ENCODE measurements around the gene CALML5.
A peak's percentile ranks its signal among the peaks of the same experiment; 100 is the strongest.

The CALML5 gene

DNA sequence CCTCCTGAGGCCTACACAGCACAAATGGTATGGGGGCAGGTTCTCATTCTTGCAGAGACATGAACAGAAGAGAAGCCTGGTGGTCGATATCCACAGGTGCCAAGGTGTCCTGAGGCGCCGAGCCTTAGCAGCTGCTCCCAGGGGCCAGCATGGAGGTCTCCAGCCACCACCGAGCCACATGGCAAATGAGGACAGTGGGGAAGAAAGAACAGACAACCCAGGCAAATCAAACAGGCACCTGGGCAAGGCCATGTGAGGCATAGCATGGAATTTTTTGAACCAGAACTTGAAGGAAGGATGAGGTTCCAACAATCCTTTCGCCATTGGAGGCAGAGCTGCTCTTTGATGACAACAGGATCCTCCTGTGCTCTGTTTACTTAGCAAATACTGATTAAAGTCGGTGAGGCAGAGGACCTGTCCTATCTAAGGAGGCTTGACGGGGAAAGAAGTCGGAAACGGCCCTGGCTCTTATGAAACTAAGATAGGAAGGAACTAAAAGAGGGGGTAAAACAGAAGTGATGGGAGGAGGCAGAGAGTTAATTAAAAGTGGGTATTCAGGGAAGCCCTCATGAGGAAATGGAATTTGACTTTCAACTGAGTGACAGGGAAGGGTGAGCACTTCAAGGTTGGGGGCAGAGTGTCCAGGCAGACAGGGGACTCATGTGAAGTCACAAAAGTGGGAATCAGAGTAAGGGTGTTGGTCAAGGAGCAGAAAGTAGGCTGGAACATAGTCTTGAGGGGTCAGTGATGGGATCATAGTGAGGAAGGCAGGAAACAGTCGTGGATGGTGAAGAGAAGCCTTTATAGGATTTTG, 16.8 kb upstream of the CALML5 start:
- DNase-seq (ENCODE audit: low read depth) = no peak

DNA sequence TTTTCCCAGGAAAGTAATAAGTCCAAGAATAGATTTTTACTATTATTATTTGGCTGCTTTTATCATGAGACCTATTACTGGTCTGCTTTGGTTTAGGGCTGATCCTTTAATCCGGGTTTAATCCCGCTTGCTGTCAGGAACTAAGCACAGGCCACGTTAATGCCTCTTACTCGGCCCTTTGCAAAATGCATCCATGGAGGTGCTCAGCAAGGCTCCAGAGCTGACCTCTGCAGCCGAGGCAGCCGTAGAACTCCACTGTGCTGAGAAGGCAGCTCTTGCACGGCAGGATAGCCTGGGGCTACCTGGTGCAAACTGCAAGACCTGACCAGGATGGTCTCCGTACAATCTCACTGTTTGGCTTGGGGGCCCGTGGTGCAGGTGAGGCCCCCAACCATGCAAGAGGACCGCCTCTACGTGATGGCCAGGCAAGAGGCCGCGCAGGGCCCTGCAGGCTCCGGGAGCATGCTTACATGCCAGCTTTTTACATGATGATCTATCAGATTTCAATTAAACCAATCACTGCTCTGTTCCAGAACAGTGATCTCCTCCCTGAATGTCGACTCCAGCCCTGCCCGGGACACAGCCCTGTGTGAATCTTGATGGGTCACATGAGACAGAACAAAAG, 15.0 kb upstream of the CALML5 start:
- DNase-seq (ENCODE audit: low read depth) = no peak

DNA sequence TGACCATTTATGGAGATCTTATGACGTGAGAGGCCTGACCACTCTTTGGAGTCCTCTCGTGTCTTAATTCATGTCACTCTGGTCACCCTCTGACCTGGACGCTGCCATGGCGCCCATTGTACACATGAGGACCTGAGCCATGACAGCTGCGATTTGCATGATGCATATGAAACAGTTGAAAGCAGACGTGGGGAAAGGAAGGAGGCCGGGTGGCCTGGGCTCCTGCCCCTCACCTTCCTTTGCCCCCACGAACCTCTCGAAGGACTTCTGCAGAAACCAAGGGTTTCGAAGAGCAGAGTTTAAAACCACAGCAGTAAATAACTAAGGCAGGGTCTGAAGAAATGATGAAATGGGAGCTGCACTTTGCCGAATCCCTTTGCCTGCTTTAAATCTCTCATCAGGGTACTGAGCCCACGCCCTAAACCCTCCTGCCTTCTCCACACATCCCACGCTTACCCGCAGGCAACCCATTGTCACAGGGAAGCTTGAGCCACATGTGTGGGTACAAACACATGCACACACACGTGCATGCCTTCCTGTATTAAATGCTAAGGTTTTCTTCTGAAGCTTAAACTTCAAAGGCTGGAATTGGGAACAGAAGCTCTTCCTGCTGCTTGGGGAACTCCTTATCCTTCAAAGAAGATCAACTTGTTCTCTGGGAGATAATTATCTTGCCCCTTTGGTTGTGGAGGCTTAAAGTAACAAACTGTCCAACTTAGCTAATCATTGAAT, 13.7 kb upstream of the CALML5 start:
- DNase-seq (ENCODE audit: low read depth) = peak; percentile 7

DNA sequence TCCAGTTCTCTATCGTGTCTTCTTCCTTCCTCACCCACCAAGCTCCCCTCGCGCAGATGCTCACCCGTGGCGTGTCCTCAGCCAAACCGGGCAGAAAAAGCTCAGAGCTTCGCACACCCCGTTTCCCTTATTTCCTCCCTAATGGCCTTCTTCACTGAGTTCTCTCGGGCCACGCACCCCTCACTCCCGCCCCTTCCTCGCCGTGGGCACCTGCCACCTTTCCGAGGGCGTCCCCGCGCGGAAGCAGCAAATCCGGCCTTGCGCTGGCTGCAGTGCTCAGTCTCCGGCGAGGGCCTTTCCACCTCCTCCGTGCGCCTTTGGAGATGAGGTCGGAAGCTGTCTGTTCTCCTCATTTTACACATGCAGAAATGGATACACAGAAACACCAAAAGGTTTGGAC, 13.0 kb upstream of the CALML5 start:
- DNase-seq (ENCODE audit: low read depth) = no peak

DNA sequence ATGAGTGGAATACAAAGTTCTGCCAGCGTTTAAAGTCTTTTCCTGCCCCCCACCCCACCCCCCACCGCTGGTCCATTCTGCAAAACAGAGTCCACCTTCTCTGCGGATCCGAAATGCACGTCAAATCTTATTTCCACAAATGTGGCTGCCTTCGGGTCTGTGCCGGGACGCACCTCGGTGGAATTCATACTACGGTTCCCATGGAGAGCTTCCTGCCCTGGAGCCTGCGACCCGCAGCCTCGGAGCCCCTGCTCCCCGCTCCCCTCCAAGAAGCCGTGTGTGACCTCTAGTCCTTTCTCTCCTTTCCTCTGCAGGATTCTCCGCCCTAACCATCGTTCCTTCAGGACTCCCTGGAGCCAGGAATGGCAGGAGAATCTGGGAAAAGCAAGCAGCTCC, 12.5 kb upstream of the CALML5 start:
- DNase-seq (ENCODE audit: low read depth) = no peak

DNA sequence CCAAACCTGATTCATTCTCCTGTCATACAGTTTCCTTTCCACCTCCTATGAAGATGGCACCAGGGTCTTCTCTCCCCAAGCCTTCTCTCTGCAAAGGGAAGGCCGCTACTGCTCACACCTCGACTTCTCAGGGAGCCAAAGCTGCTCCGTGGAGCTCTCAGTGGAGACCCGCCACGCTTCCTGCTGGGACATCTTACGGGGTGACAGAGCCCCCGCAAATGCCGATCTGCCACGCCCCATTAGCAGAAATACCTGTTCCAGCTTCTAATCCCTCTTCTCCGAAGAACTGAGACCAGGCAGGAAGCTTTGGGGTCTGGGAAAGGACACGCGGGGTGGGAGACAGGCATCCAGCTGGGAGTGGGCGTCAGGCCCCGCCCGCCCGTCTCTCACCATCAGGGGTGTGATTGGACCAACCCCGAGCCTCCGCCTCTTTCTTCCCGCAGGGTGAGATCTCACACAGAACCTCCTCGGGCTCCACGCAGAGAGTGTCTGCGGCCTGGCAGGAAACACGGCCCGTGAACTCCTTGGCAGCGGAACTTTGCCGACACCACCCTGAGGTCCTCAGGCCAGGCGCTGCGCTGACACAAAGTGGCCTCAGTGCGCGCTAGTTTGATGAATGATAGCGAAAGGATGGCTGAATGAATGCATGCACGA, 12.0 kb upstream of the CALML5 start:
- DNase-seq (ENCODE audit: low read depth) = no peak

DNA sequence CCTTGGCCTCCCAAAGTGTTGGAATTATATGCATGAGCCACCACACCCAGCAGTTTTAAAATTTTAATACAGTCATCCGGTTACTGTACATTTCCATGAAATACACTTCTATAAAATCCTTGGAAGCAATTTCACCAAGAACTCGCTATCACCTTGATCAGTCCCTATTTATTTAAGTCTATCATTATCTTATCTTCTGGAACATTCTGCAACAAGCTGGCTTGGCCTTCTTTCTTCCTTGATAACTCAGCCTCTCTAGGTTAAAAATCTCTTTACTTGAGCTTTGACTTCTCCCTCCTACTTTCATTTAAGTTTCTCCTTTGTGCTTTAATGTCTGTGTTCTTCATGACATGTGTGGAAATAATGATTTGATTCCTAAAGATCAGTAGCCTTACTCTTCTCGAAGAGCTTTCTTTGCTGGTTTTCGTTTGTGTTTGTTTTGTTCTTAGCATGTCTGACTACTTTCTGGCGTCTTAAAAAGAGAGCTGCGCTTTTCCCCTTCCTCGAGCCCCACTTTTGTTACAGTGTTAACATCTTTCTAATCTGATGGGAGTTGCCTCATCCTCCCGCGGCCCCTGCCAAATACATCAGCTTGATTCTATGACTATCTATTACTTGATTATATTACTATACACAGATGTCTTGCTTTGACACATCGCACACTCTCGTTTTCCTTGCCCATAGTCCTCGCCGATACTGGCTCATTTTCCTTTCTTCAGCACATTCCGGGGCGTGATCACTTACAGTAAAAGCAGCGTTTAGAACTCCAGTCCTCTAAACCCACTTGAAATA, 11.1 kb upstream of the CALML5 start:
- no peak for DNase-seq (ENCODE audit: low read depth)

DNA sequence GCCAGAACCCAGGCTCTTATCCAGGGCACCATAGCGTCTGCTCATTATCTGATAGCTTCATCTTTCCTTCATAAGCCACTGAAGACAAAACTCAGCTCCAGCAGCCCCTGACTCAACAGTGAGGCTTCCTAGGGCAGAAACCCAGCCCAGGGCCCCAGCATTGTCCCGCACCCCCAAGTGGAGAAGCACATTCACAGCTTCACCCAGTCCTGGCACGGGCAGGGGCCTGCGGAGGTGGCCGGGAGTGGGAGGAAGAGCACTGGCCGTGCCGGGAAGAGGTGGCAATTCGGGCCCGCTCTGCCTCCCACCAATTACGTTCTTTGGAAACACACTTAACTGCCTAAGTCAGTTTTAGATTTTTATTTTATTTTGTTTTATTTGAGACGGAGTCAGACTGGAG, 10.3 kb upstream of the CALML5 start:
- no peak for DNase-seq (ENCODE audit: low read depth)

DNA sequence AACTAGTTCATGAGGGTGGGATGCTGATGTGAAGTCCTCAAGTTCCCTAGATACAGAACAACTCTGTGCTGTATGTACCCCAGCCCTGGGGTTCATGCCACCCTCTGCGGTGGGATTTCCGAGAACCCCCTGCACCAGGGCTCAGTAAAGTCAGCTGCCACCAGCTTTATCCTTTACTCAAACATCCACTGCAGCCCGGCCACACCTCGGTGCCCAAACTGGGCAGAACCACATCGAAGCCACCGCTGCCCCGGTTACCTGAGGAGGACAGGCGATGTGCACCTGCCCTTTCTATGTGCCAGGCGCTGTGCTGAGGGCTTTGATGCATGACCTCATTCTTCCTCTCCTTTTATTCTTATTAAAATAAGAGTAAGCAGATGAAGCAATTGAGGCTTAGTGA, 9.9 kb upstream of the CALML5 start:
- DNase-seq (ENCODE audit: low read depth) = no peak

DNA sequence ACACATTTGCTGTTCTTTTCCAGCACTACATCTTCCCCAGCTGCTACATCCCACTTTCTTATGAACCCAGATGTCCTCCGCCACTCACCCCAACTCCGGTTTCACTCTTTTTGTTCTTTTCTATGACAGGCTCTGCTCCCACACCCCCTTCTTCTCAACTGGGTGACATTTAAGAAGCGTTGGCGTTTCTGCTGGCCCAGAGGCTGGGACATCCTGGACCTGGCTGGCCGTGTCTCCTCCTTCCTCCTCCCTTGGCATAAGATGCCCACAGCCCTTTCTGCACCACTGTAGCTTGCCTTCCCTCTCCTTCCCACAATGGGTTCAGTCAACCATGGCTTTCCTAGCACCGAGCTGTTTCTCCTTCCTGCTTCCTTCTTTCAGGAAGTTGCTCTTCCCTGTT, 9.4 kb upstream of the CALML5 start:
- DNase-seq (ENCODE audit: low read depth) = no peak

DNA sequence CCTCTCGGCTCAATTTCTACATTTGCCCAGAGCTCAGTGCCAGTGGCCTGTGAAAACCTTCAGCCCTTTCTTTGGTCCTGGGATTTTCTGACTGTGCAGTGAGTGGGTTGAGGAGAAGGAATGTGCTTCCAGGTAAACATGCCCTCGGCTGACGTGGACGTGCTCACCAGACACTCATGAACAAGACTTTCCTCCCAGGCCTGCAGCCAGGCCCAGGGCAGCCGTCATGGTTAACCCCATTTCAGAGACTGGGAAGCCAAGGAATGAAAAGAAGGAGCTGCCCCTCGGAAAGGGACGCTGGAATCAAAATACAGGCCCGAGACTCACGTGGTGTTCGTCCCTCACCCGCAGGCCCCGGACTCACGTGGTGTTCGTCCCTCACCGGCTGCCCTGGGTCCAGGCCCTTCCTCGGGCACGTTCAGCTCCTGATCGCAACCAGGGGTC, 8.8 kb upstream of the CALML5 start:
- no peak for DNase-seq (ENCODE audit: low read depth)

DNA sequence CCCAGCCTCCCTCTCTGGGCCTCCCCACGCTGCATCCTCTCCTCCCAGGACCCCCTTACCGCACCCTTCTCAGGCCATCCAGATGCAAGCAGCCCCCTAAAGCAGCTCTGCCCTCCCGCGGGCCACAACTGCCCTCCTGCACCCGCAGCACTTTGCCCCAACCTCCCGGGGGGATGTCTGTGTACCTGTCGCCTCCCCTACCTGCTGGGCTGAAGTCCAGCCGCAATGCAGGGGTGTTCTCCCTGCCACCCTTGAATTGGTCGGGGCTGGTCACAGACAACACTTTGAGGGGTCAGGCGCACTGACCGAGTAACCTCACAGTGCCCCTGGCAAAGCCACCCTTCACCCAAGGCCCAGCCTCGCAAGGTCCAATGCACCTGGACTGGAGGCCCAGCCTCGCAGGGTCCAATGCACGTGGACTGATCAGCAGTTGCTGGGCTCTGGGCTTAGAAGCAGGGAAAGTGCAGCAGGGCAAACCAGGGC, 8.3 kb upstream of the CALML5 start:
- DNase-seq (ENCODE audit: low read depth) = no peak

DNA sequence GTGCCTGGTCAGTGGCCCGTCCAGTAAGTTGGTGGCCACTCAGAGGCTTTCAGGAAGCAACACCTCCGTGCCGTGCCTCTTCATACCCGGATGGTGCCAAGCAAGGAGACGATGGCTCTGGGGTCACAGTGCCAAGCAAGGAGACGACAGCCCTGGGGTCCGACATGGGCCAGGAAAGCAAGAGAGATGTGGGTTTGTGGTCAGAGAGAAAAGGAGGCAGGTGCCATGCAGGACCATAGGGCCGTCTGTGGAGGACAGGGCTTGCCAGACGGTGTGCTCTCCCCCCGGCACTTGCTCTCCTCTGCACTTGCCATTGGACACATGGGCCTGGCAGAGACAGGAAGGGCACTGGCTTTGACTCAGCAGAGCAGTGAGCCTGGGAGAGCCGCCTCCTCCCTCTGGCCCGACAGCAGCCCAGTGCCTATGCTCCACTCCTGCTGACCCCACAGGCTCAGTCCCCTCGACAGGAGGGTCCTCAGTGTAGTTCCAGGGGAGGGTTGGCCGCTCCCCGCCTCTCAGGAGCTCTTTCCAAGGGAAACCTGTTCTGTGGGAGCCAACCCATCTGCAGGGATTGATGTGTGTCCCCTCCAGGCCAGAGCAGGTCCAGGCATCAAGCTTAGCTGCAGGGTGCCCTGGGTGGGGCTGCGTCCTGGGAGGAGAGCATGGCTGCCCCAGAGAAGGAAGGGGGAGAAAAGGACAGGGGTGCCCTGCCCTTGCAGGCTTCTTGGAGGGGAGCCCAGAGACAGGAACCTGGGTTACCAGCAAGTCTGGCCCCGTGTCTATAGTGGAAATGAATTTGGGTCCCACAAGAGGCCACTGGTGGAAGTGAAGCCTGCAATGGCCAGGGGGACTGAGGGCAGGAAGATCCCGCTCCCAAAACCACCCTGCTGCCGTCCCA, 7.6 kb upstream of the CALML5 start:
- no peak for DNase-seq (ENCODE audit: low read depth)

DNA sequence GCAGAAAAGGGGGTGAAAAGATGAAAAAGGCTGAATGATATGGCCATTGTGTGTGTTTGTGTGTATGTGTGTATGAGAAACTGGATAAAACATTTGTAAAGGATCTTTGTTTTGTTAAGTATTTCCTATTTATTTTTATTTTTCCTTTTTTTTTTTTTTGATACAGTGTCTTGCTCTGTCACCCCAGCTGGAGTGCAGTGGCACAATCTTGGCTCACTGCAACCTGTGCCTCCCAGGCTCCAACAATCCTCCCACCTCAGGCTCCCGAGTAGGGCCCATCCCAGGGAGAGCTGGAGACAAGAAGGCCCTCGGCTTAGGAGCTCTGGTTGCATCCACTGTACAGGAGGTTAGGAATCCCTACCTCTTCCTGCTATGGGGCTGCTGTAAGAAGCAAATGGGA, 6.9 kb upstream of the CALML5 start:
- DNase-seq (ENCODE audit: low read depth) = no peak

DNA sequence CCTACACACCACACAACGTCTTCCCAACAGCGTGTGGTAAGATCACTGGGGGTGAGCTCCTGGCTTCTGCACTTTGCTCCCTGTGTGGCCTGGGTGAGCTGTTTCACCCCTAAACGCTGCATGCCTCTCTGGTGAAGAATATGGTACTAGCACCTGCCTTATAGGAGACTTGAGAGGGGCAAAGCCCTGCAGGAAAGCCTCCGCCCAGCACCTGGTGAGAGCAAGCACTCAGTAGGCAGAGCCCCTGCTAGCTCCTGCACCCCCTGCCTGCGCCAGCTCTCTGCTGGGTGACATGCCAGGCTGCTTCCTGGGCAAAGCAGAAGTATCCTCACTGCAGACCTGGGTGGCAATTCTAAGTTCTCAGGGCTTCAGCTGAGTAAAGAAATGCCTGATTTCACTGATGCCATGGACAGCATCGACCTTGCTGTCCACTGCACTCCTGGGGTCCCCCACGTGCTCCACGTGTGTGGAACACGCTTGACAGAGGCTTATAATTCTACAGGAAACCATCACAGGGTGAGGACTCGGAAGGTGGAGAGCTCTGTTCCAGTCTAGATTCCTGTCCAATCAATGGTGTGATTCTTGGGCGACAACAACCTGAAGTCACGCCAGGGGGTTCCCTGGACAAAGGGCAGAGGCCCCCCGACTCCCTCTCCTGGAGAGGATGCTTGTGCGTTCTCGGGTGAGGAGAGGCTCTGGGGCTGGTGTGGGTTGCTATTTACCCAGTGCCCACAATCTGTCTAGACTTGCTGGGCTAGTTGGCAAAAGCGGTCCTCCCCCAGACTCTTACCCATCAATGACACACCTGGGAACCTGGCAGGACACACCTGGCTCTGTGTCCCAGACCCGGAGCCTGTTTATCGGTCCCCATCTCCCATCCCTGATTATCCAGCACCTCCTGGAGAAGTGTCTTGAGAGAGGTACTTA, 5.0 kb upstream of the CALML5 start:
- DNase-seq (ENCODE audit: low read depth) = no peak

DNA sequence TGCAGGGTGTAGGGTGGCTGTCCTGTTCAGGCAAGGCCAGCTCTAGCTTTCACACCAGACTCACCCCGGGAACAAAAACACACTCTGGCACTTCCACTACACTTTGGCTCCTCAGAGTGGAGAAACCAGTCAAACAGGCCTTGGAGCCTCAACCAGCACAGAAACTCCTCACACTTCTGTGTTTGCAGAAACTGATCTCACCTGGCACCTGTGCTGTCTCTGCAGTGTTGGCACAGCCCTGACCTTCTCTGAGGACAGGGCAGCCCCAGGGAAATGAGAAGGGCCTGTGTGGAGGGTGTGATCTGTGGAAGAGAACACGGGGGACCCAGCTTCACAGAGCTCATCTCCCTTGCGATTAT, 4.1 kb upstream of the CALML5 start:
- DNase-seq (ENCODE audit: low read depth) = no peak

DNA sequence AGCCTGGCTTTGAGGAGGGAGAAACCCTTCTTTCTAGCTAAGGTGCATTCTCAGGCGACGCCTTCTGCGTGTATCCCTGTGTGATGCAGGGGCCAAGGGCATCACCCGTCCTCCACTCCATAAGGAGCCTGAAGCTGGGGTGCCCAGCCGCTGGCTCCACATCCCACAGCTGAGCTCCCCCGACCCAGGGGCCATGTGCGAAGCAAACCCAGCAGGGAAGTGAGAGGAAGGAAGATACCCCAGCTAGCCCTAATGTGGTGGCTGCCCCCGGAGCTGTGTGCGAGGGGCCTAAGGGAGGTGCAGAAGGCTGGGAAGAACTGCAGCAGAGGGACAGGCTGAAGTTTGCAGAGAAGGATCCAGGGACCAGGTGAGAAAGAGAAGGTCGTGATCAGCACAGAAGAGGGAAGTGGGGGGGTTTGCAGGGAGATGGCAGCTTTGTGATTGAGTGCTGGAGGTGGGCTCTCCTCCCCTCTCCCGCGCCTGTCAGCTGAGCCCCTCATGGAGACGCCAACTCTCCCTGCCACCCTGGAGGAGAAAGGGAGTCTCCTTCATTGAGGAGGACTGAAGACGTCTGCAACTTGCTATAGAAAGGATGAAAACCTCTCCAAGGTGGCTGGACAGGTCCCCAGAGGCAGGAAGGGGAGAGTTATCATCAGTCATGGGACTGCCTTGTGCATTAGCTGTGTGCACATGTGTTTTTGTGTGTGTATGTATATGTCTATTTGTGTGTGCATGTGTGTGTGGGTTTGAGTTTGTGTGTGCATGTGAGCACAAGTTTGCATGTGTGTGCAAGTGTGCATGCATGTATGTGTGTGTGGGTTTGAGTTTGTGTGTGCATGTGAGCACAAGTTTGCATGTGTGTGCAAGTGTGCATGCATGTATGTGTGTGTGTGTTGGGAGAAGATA, 3.5 kb upstream of the CALML5 start:
- no peak for DNase-seq (ENCODE audit: low read depth)

DNA sequence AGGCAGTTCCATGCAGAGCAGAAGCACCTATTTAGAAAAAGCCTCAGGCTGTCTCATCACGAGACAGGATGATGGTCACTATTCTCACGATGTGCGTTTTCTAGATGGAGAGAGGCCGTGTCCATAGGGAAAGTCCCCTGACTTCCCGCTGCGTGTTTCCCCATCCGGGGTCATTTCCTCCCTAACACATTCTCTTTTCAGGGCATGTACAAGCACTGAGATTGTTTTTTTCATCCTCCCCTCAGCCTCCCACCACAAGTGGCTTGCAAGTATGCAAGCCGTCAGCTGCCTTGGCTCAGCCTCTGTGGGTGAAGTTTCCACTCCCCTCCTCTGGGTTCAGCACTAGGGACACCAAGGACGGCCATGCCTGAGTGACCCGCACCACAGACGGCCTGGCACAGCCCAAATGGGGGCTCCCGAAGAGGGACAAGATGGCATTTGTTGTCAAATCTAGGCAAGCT, 2.7 kb upstream of the CALML5 start:
- no peak for DNase-seq (ENCODE audit: low read depth)

All from activated T-cell treated with anti-CD3 and anti-CD28 coated beads for 24 hours (primary cell).